Right lobe of liver (tissue), 6 donors: ENCODE results near the gene ALB. TPM values are rescaled to one million over a fixed set of nuclear protein-coding genes. Genes with fewer than 3 reads are reported as not detected.

Experiments used
- ATAC-seq, 4 donors: fragments of 200-7000 bp; cut with Tn5 transposase; one replicate each; pipeline ENCODE4 v1.9.1; 2020; ENCODE audit warnings: mild to moderate bottlenecking in 4 of 4, moderate library complexity in 4 of 4
- DNase-seq, 3 donors: peaks; one replicate each; pipeline ENCODE4 v3.0.0-alpha.2; 2020
- H3K27ac ChIP-seq, 3 donors: fragments of 200-600 bp; one replicate each; pipeline ENCODE4 v1.8.0; 2022
- H3K27me3 ChIP-seq, 2 donors: fragments of 200-600 bp; one replicate each; pipeline ENCODE4 v1.8.0; 2022
- H3K36me3 ChIP-seq, 4 donors: fragments of 200-600 bp; sonication (generic) in 1 of 4; one replicate each; pipeline versions ENCODE4 v1.5.1 to v1.8.0; 2017 to 2022; ENCODE audit warnings: control low read depth in 1 of 4
- H3K4me1 ChIP-seq, 4 donors: fragments of 200-600 bp; sonication (generic) in 1 of 4; one replicate each; pipeline versions ENCODE4 v1.5.1 to v1.8.0; 2017 to 2022; ENCODE audit warnings: control low read depth in 1 of 4
- H3K4me3 ChIP-seq, 3 donors: fragments of 200-600 bp; one replicate each; pipeline ENCODE4 v1.8.0; 2022
- H3K9me3 ChIP-seq, 4 donors: fragments of 200-600 bp; sonication (generic) in 1 of 4; one replicate each; pipeline versions ENCODE4 v1.5.1 to v1.8.0; 2017 to 2022; ENCODE audit warnings: control low read depth in 1 of 4
- CTCF ChIP-seq, 4 donors: fragments of 200-600 bp in 3 of 4; fragments of 450-650 bp in 1 of 4; IDR thresholded peaks; one replicate each; pipeline versions ENCODE4 v1.5.1 to v1.8.0; 2016 to 2022; ENCODE audit warnings: antibody characterized with exemption in 4 of 4, mild to moderate bottlenecking in 2 of 4
- POLR2A ChIP-seq: fragments of 450-650 bp; IDR thresholded peaks from one replicate; pipeline ENCODE4 v1.6.1; 2017; ENCODE audit warnings: antibody characterized with exemption, mild to moderate bottlenecking
- WGBS: methylation state at CpG from one replicate; pipeline ENCODE4 v1.1.6; 2018; ENCODE audit warnings: low coverage, low lambda C conversion rate; ENCODE audit not compliant: insufficient coverage; ENCODE audit errors: missing lambda C conversion rate; 5-methylcytosine and 5-hydroxymethylcytosine counted together
- intact Hi-C, 2 donors: fragments of 100-400 bp; cut with DNase I; formaldehyde crosslinking; loops; one replicate each; pipeline versions ENCODE4 v1.11.2 to v1.14.1; 2022
- total RNA-seq, 6 experiments: library from RNA; depleted of rRNA in 2 of 6; stranded (reverse); fragments of >200 nt in 2 of 6; fragmentation: NEBNext Ultra II Directional in 3 of 6; extraction: Animal tissue kit (Norgen Biotek cat#: 25700) in 3 of 6; gene quantifications; one replicate each; pipeline versions ENCODE4 v1.1.0 to v1.2.4, GENCODE V29; 2016 to 2023
- donor health status: DM: no; HTN: yes; CAD: no.
- donor health status: DM: no; HTN: no; CAD: no.
- donor health status: DM: no; HTN: no; CAD: no.
- donor health status: DM: no; HTN: yes; CAD: no.
- donor health status: DM: no; HTN: yes; CAD: no.

The ALB gene
- total RNA-seq, 6 experiments from 2014 or later: 46,361 to 117,834 (median 75,397) TPM

- no peak for TF ChIP-seq POLR2A
- peak; percentile 78 to 90 (median 84) for TF ChIP-seq CTCF (IDR thresholded peaks at IDR 0.05)
- no peak overlapping the region for H3K27ac ChIP-seq
- intact Hi-C loops: no loop called here
- H3K4me3 ChIP-seq: no peak overlapping the region
- H3K36me3 ChIP-seq: no peaks in the 10 kb centered on the region
- WGBS: 0% methylated on average over 4 of the region's 4 CpGs
- no peaks in the 10 kb centered on the region for H3K9me3 ChIP-seq
- ATAC-seq: peak; percentile 91 to 98 (median 94)
- H3K27me3 ChIP-seq: no peaks in the 10 kb centered on the region
- DNase-seq: no peak
- H3K4me1 ChIP-seq: peaks cover 0 to 45% (median 3%) of the 10 kb centered on the region in 4 donors
These were observed 42.4 kb downstream of the ALB start for GRCh38 chr4:73446336-73446938.

- ATAC-seq: no peak
These were observed 43.6 kb downstream of the ALB start for GRCh38 chr4:73447671-73448070.

DNA sequence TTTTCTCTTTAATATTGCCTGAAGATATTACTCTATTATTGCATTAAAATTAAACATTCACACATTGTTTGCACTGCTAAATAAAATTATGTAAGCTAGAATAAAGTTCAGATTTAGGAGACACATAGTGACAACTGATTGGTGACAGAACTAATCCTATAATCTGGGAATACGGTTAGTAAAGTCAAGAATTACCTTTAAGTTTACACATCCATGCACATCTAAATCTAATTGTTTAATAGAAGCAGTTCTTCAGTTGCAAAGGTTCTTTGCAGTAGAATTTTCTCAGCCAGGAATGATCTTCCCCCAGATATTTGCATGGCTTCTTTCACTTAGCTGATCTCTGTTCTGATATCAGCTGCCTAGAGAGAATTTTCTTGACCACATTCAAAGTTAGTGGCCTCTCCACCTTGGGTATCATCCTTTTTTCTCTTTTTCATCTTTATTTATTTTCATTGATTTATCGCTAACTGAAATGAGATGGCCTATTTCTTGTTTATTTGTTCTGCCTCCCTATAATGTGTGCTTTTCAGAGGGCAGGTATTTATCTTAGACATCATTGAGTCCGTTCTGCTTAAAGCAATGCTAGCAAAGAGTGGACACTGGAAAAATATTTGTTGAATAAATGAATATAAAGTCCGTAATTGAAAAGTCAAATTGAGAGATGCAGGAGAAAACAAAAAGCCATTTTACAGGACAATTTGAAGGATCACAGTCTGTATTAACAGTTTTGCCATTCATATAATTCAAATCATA lies 44.5 kb downstream of the ALB start:
- Histone ChIP-seq H3K27ac (peak overlapping the region in 1 of 3 donors; percentile 2), H3K4me1 (peaks cover 0 to 47% (median 3%) of the 10 kb centered on the region in 4 donors), H3K36me3 (no peaks in the 10 kb centered on the region), H3K4me3 (no peak overlapping the region), H3K9me3 (no peaks in the 10 kb centered on the region), H3K27me3 (no peaks in the 10 kb centered on the region)
- TF ChIP-seq CTCF (IDR thresholded peaks at IDR 0.05) (no peak), POLR2A (no peak)
- no peak for DNase-seq
- intact Hi-C loops: no loop called here
- 46% methylated on average over 4 of the region's 4 CpGs for WGBS
- no peak for ATAC-seq

More at GRCh38 chr4:73447671-73448070, 43.6 kb downstream of the ALB start:
- 84% methylated on average over 4 of the region's 4 CpGs for WGBS
- no peak for DNase-seq
- intact Hi-C loops: no loop called here
- no peak overlapping the region for H3K4me3 ChIP-seq
- H3K27me3 ChIP-seq: no peaks in the 10 kb centered on the region
- peaks cover 0 to 45% (median 3%) of the 10 kb centered on the region in 4 donors for H3K4me1 ChIP-seq
- no peak for TF ChIP-seq CTCF (IDR thresholded peaks at IDR 0.05)
- TF ChIP-seq POLR2A: no peak
- H3K36me3 ChIP-seq: no peaks in the 10 kb centered on the region
- H3K27ac ChIP-seq: no peak overlapping the region
- H3K9me3 ChIP-seq: no peaks in the 10 kb centered on the region

- DNase-seq (no peak), ATAC-seq (no peak)
- Histone ChIP-seq H3K4me3 (no peak overlapping the region), H3K27me3 (no peaks in the 10 kb centered on the region), H3K4me1 (peaks cover 0 to 53% (median 0%) of the 10 kb centered on the region in 4 donors), H3K9me3 (no peaks in the 10 kb centered on the region), H3K36me3 (no peaks in the 10 kb centered on the region), H3K27ac (no peak overlapping the region)
- 71% methylated on average over 6 of the region's 9 CpGs for WGBS
- intact Hi-C loops: no loop called here
- no peak for TF ChIP-seq POLR2A
- TF ChIP-seq CTCF (IDR thresholded peaks at IDR 0.05): no peak
These were observed 46.4 kb downstream of the ALB start for GRCh38 chr4:73450398-73451004.
